Neural progenitor cell (in vitro differentiated cells): ENCODE data around the gene TMEM256. TPM values are rescaled to one million over a fixed set of nuclear protein-coding genes. Genes with fewer than 3 reads are reported as not detected.

Source experiments
- DNase-seq: peaks from one replicate; pipeline ENCODE4 v3.0.0-alpha.2; 2016; ENCODE audit warnings: low spot score
- H2AFZ ChIP-seq: fragments of 200-600 bp; sonication (generic); replicated peaks from 2 replicates; pipeline ENCODE4 v1.6.1; 2016; ENCODE audit warnings: antibody characterized with exemption
- H3F3A ChIP-seq: fragments of 200-600 bp; sonication (generic); 2 replicates; pipeline ENCODE4 v1.6.1; 2016; ENCODE audit warnings: antibody characterized with exemption, low read depth
- H3K27ac ChIP-seq: fragments of 200-600 bp; sonication (generic); 2 replicates; pipeline ENCODE4 v1.5.1; 2016; ENCODE audit warnings: mild to moderate bottlenecking
- H3K27me3 ChIP-seq: fragments of 200-600 bp; sonication (generic); 2 replicates; pipeline ENCODE4 v1.6.1; 2016; ENCODE audit warnings: mild to moderate bottlenecking, moderate library complexity
- H3K36me3 ChIP-seq: fragments of 200-600 bp; sonication (generic); 2 replicates; pipeline ENCODE4 v1.5.1; 2016
- H3K4me1 ChIP-seq: fragments of 200-600 bp; sonication (generic); 2 replicates; pipeline ENCODE4 v1.6.1; 2016; ENCODE audit warnings: mixed run types
- H3K4me2 ChIP-seq: fragments of 200-600 bp; sonication (generic); 2 replicates; pipeline ENCODE4 v1.6.1; 2016
- H3K4me3 ChIP-seq: fragments of 200-600 bp; sonication (generic); 2 replicates; pipeline ENCODE4 v1.5.1; 2016
- H3K79me2 ChIP-seq: fragments of 200-600 bp; sonication (generic); 2 replicates; pipeline ENCODE4 v1.6.1; 2016; ENCODE audit warnings: low read depth
- H3K9ac ChIP-seq: fragments of 200-600 bp; sonication (generic); 2 replicates; pipeline ENCODE4 v1.6.1; 2016
- H3K9me3 ChIP-seq: fragments of 200-600 bp; sonication (generic); 2 replicates; pipeline ENCODE4 v1.5.1; 2016; ENCODE audit warnings: low read depth
- H4K20me1 ChIP-seq: fragments of 200-600 bp; sonication (generic); 2 replicates; pipeline ENCODE4 v1.6.1; 2016; ENCODE audit warnings: low read depth
- H3K27ac Mint-ChIP-seq: 3 replicates; pipeline ENCODE4 v1.8.0; 2021; ENCODE audit warnings: mixed read lengths
- H3K27me3 Mint-ChIP-seq: 2 replicates; pipeline ENCODE4 v1.8.0; 2022; ENCODE audit warnings: low read depth, mild to moderate bottlenecking, inconsistent platforms, moderate library complexity, mixed read lengths; ENCODE audit not compliant: insufficient read depth
- H3K36me3 Mint-ChIP-seq: 3 replicates; pipeline ENCODE4 v1.8.0; 2021; ENCODE audit warnings: mixed read lengths
- H3K4me1 Mint-ChIP-seq: 3 replicates; pipeline ENCODE4 v1.8.0; 2021; ENCODE audit warnings: mixed read lengths
- H3K4me3 Mint-ChIP-seq: 3 replicates; pipeline ENCODE4 v1.8.0; 2021; ENCODE audit warnings: mild to moderate bottlenecking, moderate library complexity, mixed read lengths
- H3K9me3 Mint-ChIP-seq: 3 replicates; pipeline ENCODE4 v1.8.0; 2020; ENCODE audit warnings: mixed read lengths
- EZH2 ChIP-seq: fragments of 200-600 bp; sonication (generic); IDR thresholded peaks from 2 replicates; pipeline ENCODE4 v1.6.1; 2017; ENCODE audit warnings: antibody characterized with exemption, mild to moderate bottlenecking, moderate library complexity
- EZH2phosphoT487 ChIP-seq: fragments of 200-600 bp; sonication (generic); IDR thresholded peaks from 2 replicates; pipeline ENCODE4 v1.6.1; 2017; ENCODE audit warnings: antibody characterized with exemption
- total RNA-seq: library from RNA; depleted of rRNA; stranded (reverse); fragments of >200 nt; gene quantifications from 2 replicates; pipeline ENCODE4 v1.2.3, GENCODE V29; 2015; ENCODE audit warnings: low replicate concordance
- TF ChIP-seq, protein P1 (sequence below): fragments of 200-600 bp; sonication (generic); IDR thresholded peaks from 2 replicates; pipeline ENCODE4 v1.5.1; 2017; ENCODE audit warnings: antibody characterized with exemption, mild to moderate bottlenecking

Gene TMEM256
- total RNA-seq, 1 donor from 2014 or later: 72.0 TPM

DNA sequence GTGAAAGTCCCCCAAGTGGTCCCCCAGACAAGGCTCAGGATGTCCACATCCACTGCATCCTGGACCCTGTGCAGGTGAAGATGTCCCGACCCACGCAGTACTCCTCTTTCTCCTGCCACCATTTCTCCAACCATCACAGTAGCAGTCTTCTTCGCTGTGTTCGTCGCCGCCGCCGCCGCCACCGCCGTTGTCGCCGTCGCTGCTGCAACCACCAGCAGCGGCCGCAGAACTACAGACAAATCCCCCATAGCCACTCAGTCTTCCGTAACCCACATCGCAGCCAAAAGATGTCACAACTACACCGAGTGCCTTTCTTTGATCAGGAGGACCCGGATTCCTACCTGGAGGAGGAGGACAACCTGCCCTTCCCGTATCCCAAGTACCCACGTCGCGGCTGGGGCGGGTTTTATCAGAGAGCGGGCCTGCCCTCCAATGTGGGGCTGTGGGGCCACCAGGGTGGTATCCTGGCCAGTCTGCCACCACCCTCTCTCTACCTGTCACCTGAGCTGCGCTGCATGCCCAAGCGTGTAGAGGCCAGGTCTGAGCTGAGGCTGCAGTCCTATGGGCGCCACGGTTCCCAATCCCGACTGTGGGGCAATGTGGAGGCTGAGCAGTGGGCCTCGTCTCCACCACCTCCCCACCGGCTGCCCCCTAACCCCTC is 22.4 kb upstream of the TMEM256 start:
- no peaks in the 10 kb centered on the region for H3K36me3 Mint-ChIP-seq
- Histone ChIP-seq H3K79me2 (no peaks in the 10 kb centered on the region), H3K9me3 (no peaks in the 10 kb centered on the region), H3K4me1 (no peaks in the 10 kb centered on the region), H3K9ac (no peak overlapping the region), H3K27ac (no peak overlapping the region), H3K36me3 (no peaks in the 10 kb centered on the region), H3K4me2 (no peak overlapping the region), H2AFZ (no peak overlapping the region), H3K27me3 (no peaks in the 10 kb centered on the region), H3F3A (no peaks in the 10 kb centered on the region), H4K20me1 (no peaks in the 10 kb centered on the region), H3K4me3 (no peak overlapping the region)
- peaks cover 17% of the 10 kb centered on the region for H3K27me3 Mint-ChIP-seq
- peaks cover 5% of the 10 kb centered on the region for H3K4me1 Mint-ChIP-seq
- TF ChIP-seq EZH2: no peak
- TF ChIP-seq, protein P1, sequence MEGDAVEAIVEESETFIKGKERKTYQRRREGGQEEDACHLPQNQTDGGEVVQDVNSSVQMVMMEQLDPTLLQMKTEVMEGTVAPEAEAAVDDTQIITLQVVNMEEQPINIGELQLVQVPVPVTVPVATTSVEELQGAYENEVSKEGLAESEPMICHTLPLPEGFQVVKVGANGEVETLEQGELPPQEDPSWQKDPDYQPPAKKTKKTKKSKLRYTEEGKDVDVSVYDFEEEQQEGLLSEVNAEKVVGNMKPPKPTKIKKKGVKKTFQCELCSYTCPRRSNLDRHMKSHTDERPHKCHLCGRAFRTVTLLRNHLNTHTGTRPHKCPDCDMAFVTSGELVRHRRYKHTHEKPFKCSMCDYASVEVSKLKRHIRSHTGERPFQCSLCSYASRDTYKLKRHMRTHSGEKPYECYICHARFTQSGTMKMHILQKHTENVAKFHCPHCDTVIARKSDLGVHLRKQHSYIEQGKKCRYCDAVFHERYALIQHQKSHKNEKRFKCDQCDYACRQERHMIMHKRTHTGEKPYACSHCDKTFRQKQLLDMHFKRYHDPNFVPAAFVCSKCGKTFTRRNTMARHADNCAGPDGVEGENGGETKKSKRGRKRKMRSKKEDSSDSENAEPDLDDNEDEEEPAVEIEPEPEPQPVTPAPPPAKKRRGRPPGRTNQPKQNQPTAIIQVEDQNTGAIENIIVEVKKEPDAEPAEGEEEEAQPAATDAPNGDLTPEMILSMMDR: no peak
- TF ChIP-seq EZH2phosphoT487: no peak
- peak overlapping the region; percentile 12 for H3K4me3 Mint-ChIP-seq
- DNase-seq: no peak
- no peaks in the 10 kb centered on the region for H3K9me3 Mint-ChIP-seq
- H3K27ac Mint-ChIP-seq: peak overlapping the region; percentile 8

DNA sequence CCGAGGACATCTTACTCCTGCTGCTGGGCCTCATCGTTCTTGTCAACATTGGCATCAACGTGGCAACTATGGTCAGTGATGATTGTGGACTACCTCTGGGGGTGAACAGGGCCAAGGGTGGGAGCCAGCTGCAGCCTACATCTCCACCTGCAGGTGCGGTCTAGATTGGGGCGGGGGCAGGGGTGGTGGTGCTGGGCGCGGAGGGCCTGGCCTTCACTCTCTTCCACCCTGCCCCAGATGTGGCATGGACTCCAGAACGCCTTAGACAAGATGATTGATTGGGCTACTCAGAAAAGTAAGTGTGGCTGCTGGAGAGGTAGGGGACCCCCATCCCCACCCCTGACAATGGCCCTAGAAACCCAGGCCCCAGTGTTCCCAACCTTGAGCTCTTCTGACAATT is 21.9 kb upstream of the TMEM256 start:
- no peak overlapping the region for H3K9ac ChIP-seq
- H3K27ac ChIP-seq: no peak overlapping the region
- no peak overlapping the region for H2AFZ ChIP-seq
- no peaks in the 10 kb centered on the region for H3K9me3 ChIP-seq
- H3K4me1 Mint-ChIP-seq: peaks cover 9% of the 10 kb centered on the region
- no peak overlapping the region for H3K4me3 ChIP-seq
- H3K36me3 Mint-ChIP-seq: no peaks in the 10 kb centered on the region
- H3K4me2 ChIP-seq: no peak overlapping the region
- no peaks in the 10 kb centered on the region for H3K36me3 ChIP-seq
- H3K9me3 Mint-ChIP-seq: no peaks in the 10 kb centered on the region
- DNase-seq: no peak
- H3K79me2 ChIP-seq: no peaks in the 10 kb centered on the region
- no peaks in the 10 kb centered on the region for H3K4me1 ChIP-seq
- no peak overlapping the region for H3K4me3 Mint-ChIP-seq
- TF ChIP-seq EZH2phosphoT487: no peak
- TF ChIP-seq, protein P1: no peak
- TF ChIP-seq EZH2: no peak
- no peaks in the 10 kb centered on the region for H3F3A ChIP-seq
- no peaks in the 10 kb centered on the region for H4K20me1 ChIP-seq
- H3K27me3 ChIP-seq: no peaks in the 10 kb centered on the region
- peaks cover 17% of the 10 kb centered on the region for H3K27me3 Mint-ChIP-seq
- H3K27ac Mint-ChIP-seq: peak overlapping the region; percentile 8

DNA sequence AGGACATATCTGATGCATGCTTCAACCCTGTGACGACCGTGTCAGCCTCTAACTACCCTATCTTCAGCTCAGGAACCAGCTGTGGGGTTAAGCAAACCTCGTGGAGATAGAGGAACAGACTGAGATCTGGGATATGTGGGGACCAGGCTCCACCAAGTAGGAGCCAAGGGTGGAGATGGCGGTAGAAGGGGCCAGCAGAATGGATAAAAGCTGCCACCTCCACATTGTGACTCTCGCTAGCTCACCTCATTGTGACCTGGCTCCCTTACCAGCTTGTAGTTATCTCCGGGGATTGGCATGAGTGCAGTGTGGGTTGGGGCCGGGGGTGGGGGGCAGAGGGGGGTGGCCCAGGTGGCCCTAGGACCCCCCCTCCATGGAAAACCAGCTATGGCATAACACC is 21.4 kb upstream of the TMEM256 start, which contains the start of gene SPEM2:
Gene SPEM2 (plus strand): TSS at position 301 of the 400 bp plus-strand sequence. CDS start 73 bp downstream, at position 374.
- no peaks in the 10 kb centered on the region for H3K79me2 ChIP-seq
- no peaks in the 10 kb centered on the region for H3K27me3 ChIP-seq
- Mint-ChIP-seq H3K9me3 (no peaks in the 10 kb centered on the region), H3K36me3 (no peaks in the 10 kb centered on the region), H3K27ac (peak within 1 kb of the TSS; percentile 8), H3K27me3 (peaks cover 17% of the 10 kb centered on the region), H3K4me1 (peaks cover 14% of the 10 kb centered on the region), H3K4me3 (peak within 1 kb of the TSS; percentile 50)
- no peaks in the 10 kb centered on the region for H3F3A ChIP-seq
- H3K4me1 ChIP-seq: no peaks in the 10 kb centered on the region
- no peak within 1 kb of the TSS for H3K27ac ChIP-seq
- H3K4me3 ChIP-seq: no peak within 1 kb of the TSS
- TF ChIP-seq EZH2: no peak
- TF ChIP-seq, protein P1: no peak
- no peak for TF ChIP-seq EZH2phosphoT487
- H2AFZ ChIP-seq: no peak within 1 kb of the TSS
- H3K4me2 ChIP-seq: no peak within 1 kb of the TSS
- no peaks in the 10 kb centered on the region for H4K20me1 ChIP-seq
- no peak within 1 kb of the TSS for H3K9ac ChIP-seq
- no peak for DNase-seq
- H3K36me3 ChIP-seq: no peaks in the 10 kb centered on the region
- no peaks in the 10 kb centered on the region for H3K9me3 ChIP-seq
